Measurements from ENCODE around the gene SNTN. TPM values are rescaled to one million over a fixed set of nuclear protein-coding genes. Genes with fewer than 3 reads are reported as not detected.
"Not testable (repeated sequence)": the region's sequence is repeated elsewhere in the genome, so short reads cannot be mapped to it uniquely, and the experiment has no call there.

Gene SNTN
- total and polyA plus RNA-seq, 2 donors (not counting 3 experiments of a cell fraction or from before 2014, with no cell fraction given) = not detected

DNA sequence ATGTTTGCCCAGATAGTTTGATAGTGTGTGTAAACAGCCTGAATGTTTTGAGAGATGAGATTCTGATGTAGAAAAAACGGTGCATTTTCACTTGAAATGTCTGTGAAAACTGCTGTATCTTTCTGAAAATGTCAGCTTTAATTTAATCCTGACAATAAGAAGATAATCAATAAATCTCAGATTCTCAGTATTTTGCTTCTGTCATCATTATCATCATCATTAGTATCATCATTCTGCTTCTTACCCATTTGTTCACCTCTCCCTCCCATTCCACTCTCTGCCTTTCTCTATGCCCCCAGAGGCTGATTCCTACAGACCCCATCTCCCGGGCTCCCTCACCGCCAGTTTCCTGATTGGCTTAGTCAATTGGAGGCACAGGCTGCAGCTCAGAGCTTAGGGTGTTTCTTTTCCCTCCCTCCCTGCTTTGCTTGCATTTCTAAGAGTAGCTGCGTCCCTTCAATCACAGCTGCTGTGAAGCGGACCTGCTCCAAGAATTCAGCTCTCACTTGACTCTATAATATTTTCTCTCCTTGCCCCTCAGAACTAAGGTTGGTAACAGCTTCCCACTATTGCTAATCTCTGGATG is 8.2 kb upstream of the SNTN start:
- H2AFZ ChIP-seq (ENCODE audit: low read depth, low read length) = no peak overlapping the region
- H3K4me2 ChIP-seq (ENCODE audit: insufficient read depth, low read length) = no peak overlapping the region
- BruUV-seq (replicated peaks) = no TSS peak
- H3K27me3 ChIP-seq (ENCODE audit: control insufficient read depth in 2 of 2, insufficient read depth in 2 of 2, low read length in 2 of 2) = no peaks in the 10 kb centered on the region
- H3K9me1 ChIP-seq (replicated peaks; ENCODE audit: control insufficient read depth, extremely low read depth, insufficient read depth, low read length) = no peaks in the 10 kb centered on the region
- no peak overlapping the region for H3K9ac ChIP-seq (replicated peaks; ENCODE audit: extremely low read depth, insufficient read depth, low read length)
- no peak for DNase-seq (ENCODE audit: low read depth, low spot score)
- no peak for TF ChIP-seq MYC (IDR thresholded peaks at IDR 0.05; ENCODE audit: low read depth, low read length)
- FAIRE-seq = no peak
- POLR2A ChIA-PET = no interaction called here
- H3K79me2 ChIP-seq (ENCODE audit: control insufficient read depth, insufficient read depth, low read length) = no peaks in the 10 kb centered on the region
- intact Hi-C loops (cut with micrococcal nuclease) (no loop called here), dilution Hi-C loops (cut with MboI; ENCODE audit: extremely low pct_ligation_motif_present, low sequenced_read_pairs) (no loop called here)
- H3K4me1 ChIP-seq (ENCODE audit: control insufficient read depth, extremely low read depth, insufficient read depth, low read length) = no peaks in the 10 kb centered on the region
- H4K20me1 ChIP-seq (replicated peaks; ENCODE audit: control insufficient read depth, extremely low read depth, insufficient read depth, low read length) = no peaks in the 10 kb centered on the region
- CTCF ChIA-PET = no interaction called here
- H3K27ac ChIP-seq (ENCODE audit: insufficient read depth, low read depth, low read length) = no peak overlapping the region
- no peaks in the 10 kb centered on the region for H3K9me3 ChIP-seq (replicated peaks; ENCODE audit: control insufficient read depth, insufficient read depth, low read length)
- no peaks in the 10 kb centered on the region for H3K36me3 ChIP-seq (ENCODE audit: control insufficient read depth in 2 of 2, extremely low read depth in 1 of 2, insufficient read depth in 2 of 2, low read length in 2 of 2)
- H3K4me3 ChIP-seq (replicated peaks in 1 of 3; ENCODE audit: insufficient read depth in 1 of 3, low read depth in 1 of 3, low read length in 3 of 3) = no peak overlapping the region

DNA sequence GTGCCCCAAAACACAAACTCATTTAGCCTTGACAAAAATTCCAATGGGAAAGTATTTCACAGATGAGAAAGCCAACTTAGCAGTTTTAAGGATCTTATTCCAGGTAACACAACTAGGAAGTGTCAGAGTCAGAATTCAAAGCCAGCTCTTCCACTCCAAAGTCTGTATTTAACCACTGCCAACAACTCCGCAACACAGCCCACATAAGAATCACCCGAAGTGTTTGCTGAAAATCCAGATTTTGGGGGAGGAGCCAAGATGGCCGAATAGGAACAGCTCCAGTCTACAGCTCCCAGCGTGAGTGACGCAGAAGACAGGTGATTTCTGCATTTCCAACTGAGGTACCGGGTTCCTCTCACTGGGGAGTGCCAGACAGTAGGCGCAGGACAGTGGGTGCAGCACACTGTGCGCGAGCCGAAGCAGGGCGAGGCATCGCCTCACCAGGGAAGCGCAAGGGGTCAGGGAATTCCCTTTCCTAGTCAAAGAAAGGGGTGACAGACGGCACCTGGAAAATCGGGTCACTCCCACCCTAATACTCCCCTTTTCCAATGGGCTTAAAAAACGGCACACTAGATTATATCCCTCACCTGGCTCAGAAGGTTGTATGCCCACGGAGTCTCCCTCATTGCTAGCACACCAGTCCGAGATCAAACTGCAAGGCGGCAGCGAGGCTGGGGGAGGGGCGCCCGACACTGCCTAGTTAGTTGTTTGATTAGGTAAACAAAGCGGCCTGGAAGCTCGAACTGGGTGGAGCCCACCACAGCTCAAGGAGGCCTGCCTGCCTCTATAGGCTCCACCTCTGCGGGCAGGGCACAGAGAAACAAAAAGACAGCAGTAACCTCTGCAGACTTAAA is 7.3 kb upstream of the SNTN start:
- dilution Hi-C loops (cut with MboI; ENCODE audit: extremely low pct_ligation_motif_present, low sequenced_read_pairs); intact Hi-C loops (cut with micrococcal nuclease): not testable (repeated sequence)

More for the DNA sequence above, 7.3 kb upstream of the SNTN start:
- FAIRE-seq; POLR2A ChIA-PET; H3K9me3 ChIP-seq (replicated peaks; ENCODE audit: control insufficient read depth, insufficient read depth, low read length); H3K4me2 ChIP-seq (ENCODE audit: insufficient read depth, low read length); BruUV-seq (replicated peaks); H3K9ac ChIP-seq (replicated peaks; ENCODE audit: extremely low read depth, insufficient read depth, low read length); H3K36me3 ChIP-seq (ENCODE audit: control insufficient read depth in 2 of 2, extremely low read depth in 1 of 2, insufficient read depth in 2 of 2, low read length in 2 of 2); H3K79me2 ChIP-seq (ENCODE audit: control insufficient read depth, insufficient read depth, low read length); H4K20me1 ChIP-seq (replicated peaks; ENCODE audit: control insufficient read depth, extremely low read depth, insufficient read depth, low read length); CTCF ChIA-PET; H3K27ac ChIP-seq (ENCODE audit: insufficient read depth, low read depth, low read length); H3K9me1 ChIP-seq (replicated peaks; ENCODE audit: control insufficient read depth, extremely low read depth, insufficient read depth, low read length); H3K27me3 ChIP-seq (ENCODE audit: control insufficient read depth in 2 of 2, insufficient read depth in 2 of 2, low read length in 2 of 2); H2AFZ ChIP-seq (ENCODE audit: low read depth, low read length); H3K4me1 ChIP-seq (ENCODE audit: control insufficient read depth, extremely low read depth, insufficient read depth, low read length); H3K4me3 ChIP-seq (replicated peaks in 1 of 3; ENCODE audit: insufficient read depth in 1 of 3, low read depth in 1 of 3, low read length in 3 of 3); DNase-seq (ENCODE audit: low read depth, low spot score): not testable (repeated sequence)
